MCF 10A (cell line): Measurements from ENCODE around the gene RPS16. TPM values are rescaled to one million over a fixed set of nuclear protein-coding genes. Genes with fewer than 3 reads are reported as not detected.

Experiments
- BruUV-seq: library from RNA; stranded (reverse); fragments of 400-500 nt; replicated peaks from 2 replicates; lab custom pipeline; 2021; lab: Mats Ljungman, UMichigan
- CTCF ChIA-PET: fragments of 300-600 bp; sonication (Branson Sonifier 250); formaldehyde crosslinking; extraction: SDS; loops from one replicate; lab custom pipeline; 2021; ENCODE audit warnings: antibody characterized with exemption, inconsistent platforms; lab: Yijun Ruan, JAX
- POLR2A ChIA-PET: fragments of 300-600, 350-650 bp; sonication (Branson Sonifier 250); formaldehyde crosslinking; extraction: SDS; loops from one replicate; lab custom pipeline; 2020; ENCODE audit warnings: antibody characterized with exemption, inconsistent platforms; lab: Yijun Ruan, JAX
- DNase-seq: peaks from one replicate; pipeline ENCODE4 v3.0.0-alpha.2; 2018; ENCODE audit not compliant: unreplicated experiment
- H3K27ac Mint-ChIP-seq: one replicate; pipeline ENCODE4 v1.8.0; 2022; ENCODE audit warnings: mild to moderate bottlenecking, low read depth, mixed read lengths; ENCODE audit not compliant: unreplicated experiment
- H3K27me3 Mint-ChIP-seq: one replicate; pipeline ENCODE4 v1.8.0; 2022; ENCODE audit warnings: mixed read lengths; ENCODE audit not compliant: insufficient read depth, unreplicated experiment
- H3K36me3 Mint-ChIP-seq: one replicate; pipeline ENCODE4 v1.8.0; 2022; ENCODE audit warnings: mild to moderate bottlenecking, moderate library complexity, mixed read lengths; ENCODE audit not compliant: insufficient read depth, unreplicated experiment
- H3K4me1 Mint-ChIP-seq: one replicate; pipeline ENCODE4 v1.8.0; 2022; ENCODE audit warnings: mixed read lengths; ENCODE audit not compliant: insufficient read depth, unreplicated experiment
- H3K4me3 Mint-ChIP-seq: one replicate; pipeline ENCODE4 v1.8.0; 2022; ENCODE audit warnings: mild to moderate bottlenecking, moderate library complexity, mixed read lengths; ENCODE audit not compliant: unreplicated experiment
- H3K9me3 Mint-ChIP-seq: one replicate; pipeline ENCODE4 v1.8.0; 2022; ENCODE audit warnings: mixed read lengths; ENCODE audit not compliant: unreplicated experiment
- intact Hi-C: fragments of 100-400 bp; cut with micrococcal nuclease; formaldehyde crosslinking; loops from 2 replicates; pipeline ENCODE4 v1.14.1; 2022
- total RNA-seq: library from RNA; stranded (reverse); gene quantifications from 2 replicates; pipeline ENCODE4 v1.2.3, GENCODE V29; 2022
- TF ChIP-seq, protein P1 (sequence below): fragments of 200-600 bp; IDR thresholded peaks from one replicate; pipeline ENCODE4 v1.8.0; 2022; ENCODE audit warnings: antibody characterized with exemption, mild to moderate bottlenecking; ENCODE audit not compliant: unreplicated experiment

Gene RPS16
- total RNA-seq, 1 experiment from 2014 or later = 2,909 TPM

DNA sequence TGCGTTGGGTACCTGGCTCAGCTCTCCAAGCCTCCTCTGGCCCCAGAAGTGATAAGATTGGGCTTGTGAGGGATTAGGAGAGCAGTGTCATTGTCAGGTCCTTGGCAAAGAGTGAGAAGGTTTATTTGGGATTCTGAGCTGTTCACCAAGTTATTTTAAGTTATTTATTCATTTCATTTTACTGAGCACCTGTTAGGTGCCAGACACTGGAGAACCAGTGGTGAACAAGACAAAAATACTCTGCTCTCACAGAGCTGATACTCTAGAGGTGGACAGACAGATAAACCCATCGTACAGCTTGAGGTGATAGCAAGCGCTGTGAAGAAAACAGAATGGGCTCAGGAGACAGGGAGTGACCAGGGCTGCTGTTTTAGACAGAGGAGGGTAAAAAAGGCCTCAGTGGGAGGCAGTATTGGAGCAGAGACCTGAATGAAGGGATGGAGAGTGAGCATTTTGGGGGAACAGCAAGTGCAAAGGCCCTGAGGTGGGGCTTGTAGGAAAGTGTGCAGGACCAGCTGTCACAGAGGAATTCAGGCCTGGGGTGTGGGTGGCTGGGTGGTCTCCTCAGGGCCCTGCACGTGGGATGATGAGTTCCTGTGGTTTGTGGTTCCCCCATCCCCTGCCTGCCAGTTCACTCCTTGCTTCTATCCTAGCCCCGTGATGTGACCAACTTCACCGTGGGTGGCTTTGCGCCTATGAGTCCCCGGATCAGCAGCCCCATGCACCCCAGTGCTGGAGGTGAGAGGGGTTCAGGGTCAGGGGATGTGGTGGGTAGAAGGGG, 36.2 kb upstream of the RPS16 start:
- Mint-ChIP-seq H3K27me3 (no peaks in the 10 kb centered on the region), H3K9me3 (no peaks in the 10 kb centered on the region), H3K36me3 (peaks cover 55% of the 10 kb centered on the region), H3K4me1 (no peaks in the 10 kb centered on the region), H3K27ac (no peak overlapping the region), H3K4me3 (no peak overlapping the region)
- ChIA-PET POLR2A (interaction anchor here (0.6 to 1.3 kb wide), 4 partner anchors 27 to 67 kb away, joined by 3 to 4 read pairs (median 4); partner anchors contain the start of genes EID2B and SUPT5H), CTCF (interaction anchor here (0.6 to 1.1 kb wide), 4 partner anchors 13 to 177 kb away, joined by 3 to 6 read pairs (median 3); partner anchors contain the start of gene EID2B)
- no TSS peak for BruUV-seq
- TF ChIP-seq, protein P1, sequence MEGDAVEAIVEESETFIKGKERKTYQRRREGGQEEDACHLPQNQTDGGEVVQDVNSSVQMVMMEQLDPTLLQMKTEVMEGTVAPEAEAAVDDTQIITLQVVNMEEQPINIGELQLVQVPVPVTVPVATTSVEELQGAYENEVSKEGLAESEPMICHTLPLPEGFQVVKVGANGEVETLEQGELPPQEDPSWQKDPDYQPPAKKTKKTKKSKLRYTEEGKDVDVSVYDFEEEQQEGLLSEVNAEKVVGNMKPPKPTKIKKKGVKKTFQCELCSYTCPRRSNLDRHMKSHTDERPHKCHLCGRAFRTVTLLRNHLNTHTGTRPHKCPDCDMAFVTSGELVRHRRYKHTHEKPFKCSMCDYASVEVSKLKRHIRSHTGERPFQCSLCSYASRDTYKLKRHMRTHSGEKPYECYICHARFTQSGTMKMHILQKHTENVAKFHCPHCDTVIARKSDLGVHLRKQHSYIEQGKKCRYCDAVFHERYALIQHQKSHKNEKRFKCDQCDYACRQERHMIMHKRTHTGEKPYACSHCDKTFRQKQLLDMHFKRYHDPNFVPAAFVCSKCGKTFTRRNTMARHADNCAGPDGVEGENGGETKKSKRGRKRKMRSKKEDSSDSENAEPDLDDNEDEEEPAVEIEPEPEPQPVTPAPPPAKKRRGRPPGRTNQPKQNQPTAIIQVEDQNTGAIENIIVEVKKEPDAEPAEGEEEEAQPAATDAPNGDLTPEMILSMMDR = no peak
- DNase-seq = no peak
- intact Hi-C loops = no loop called here

DNA sequence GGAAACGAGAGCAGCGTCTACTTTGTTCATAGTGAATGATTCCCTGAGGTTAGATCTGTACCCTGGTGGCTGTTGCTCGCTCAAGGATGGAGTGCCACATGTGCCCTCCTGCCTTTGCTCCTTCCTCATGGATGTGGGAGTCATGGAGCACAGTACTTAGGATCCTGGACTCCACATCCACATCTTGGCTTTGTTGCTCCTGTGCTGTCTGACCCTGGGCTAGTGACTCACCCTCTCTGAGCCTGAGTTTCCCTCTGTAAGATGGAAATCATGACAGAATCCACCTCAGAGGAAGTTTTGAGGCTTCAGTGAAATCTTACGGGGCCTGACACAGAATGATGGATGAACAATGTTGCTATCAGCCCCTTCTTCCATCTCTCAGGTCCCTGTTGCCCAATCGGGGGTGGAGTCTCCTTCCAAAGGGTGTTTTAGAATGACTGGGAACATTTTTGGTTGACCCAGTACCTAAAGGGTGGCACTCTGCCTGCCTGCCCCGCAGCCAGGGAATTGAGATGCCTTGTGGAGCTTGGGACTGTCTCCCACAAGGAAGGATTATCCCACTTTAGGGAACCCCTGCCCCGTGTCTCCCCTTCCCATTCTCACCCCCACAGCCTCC, 35.1 kb upstream of the RPS16 start:
- no TSS peak for BruUV-seq
- H3K27ac Mint-ChIP-seq = no peak overlapping the region
- TF ChIP-seq, protein P1 = no peak
- peaks cover 53% of the 10 kb centered on the region for H3K36me3 Mint-ChIP-seq
- intact Hi-C loops = no loop called here
- CTCF ChIA-PET = interaction anchor here (1.1 kb wide), 1 partner anchor 12 kb away, joined by 3 read pairs; no protein-coding TSS in a partner anchor
- DNase-seq = no peak
- no peaks in the 10 kb centered on the region for H3K4me1 Mint-ChIP-seq
- no peak overlapping the region for H3K4me3 Mint-ChIP-seq
- POLR2A ChIA-PET = interaction anchor here (0.6 to 0.9 kb wide), 2 partner anchors 26 to 66 kb away, joined by 3 to 4 read pairs; partner anchors contain the start of gene SUPT5H
- H3K9me3 Mint-ChIP-seq = no peaks in the 10 kb centered on the region
- no peaks in the 10 kb centered on the region for H3K27me3 Mint-ChIP-seq

DNA sequence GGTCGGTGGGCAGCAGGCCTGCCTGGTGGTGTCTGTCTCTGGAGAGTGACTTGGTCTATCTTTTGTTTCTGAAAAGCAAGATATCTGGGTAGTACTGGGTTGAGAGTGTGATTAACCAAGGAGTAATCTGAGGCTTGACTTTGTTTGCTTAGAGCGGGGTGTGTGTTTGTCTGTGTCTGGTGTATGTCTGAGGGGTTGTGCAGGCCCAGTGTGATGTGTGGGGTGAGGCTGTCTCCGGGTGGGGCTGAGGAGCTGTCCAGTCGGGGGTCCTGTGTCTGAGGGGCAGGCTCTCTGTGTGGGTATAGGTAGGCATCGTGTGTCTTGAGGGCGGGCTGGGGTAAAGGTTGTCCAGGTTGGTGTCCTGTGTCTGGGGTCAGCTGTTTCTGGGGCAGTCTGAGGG, 33.8 kb upstream of the RPS16 start:
- no peak for DNase-seq
- intact Hi-C loops = no loop called here
- no peaks in the 10 kb centered on the region for H3K27me3 Mint-ChIP-seq
- no peak overlapping the region for H3K27ac Mint-ChIP-seq
- no peaks in the 10 kb centered on the region for H3K4me1 Mint-ChIP-seq
- no TSS peak for BruUV-seq
- no peaks in the 10 kb centered on the region for H3K9me3 Mint-ChIP-seq
- TF ChIP-seq, protein P1 = no peak
- CTCF ChIA-PET = interaction anchor here (0.6 kb wide), 3 partner anchors 26 to 64 kb away, joined by 3 to 4 read pairs (median 3); no protein-coding TSS in a partner anchor
- peaks cover 52% of the 10 kb centered on the region for H3K36me3 Mint-ChIP-seq
- POLR2A ChIA-PET = no interaction called here
- no peak overlapping the region for H3K4me3 Mint-ChIP-seq

DNA sequence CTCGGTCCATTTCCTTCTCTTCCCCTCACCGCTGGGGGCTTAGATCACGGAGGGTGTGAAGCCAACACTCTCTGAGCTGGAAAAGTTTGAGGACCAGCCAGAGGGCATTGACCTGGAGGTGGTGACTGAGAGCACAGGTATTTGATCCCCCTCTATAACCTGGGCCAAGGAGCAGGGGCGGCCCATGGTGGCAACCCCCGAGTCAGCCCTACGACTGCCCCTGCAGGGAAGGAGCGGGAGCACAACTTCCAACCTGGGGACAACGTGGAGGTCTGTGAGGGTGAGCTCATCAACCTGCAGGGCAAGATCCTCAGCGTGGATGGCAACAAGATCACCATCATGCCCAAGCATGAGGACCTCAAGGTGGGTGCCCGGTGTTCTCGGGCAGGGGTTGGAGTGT, 33.3 kb upstream of the RPS16 start:
- TF ChIP-seq, protein P1 = no peak
- no peak overlapping the region for H3K4me3 Mint-ChIP-seq
- ChIA-PET POLR2A (no interaction called here), CTCF (interaction anchor here (0.6 to 0.9 kb wide), 4 partner anchors 27 to 65 kb away, joined by 3 to 4 read pairs (median 3); no protein-coding TSS in a partner anchor)
- no peak for DNase-seq
- no peaks in the 10 kb centered on the region for H3K4me1 Mint-ChIP-seq
- intact Hi-C loops = no loop called here
- BruUV-seq = no TSS peak
- no peaks in the 10 kb centered on the region for H3K27me3 Mint-ChIP-seq
- H3K36me3 Mint-ChIP-seq = peaks cover 52% of the 10 kb centered on the region
- H3K27ac Mint-ChIP-seq = no peak overlapping the region
- H3K9me3 Mint-ChIP-seq = no peaks in the 10 kb centered on the region
